OCI-LY7 (cell line): ENCODE measurements around the gene FAM131B. TPM values are rescaled to one million over a fixed set of nuclear protein-coding genes. Genes with fewer than 3 reads are reported as not detected.

Experiments
- BruUV-seq: library from RNA; stranded (reverse); fragments of 400-500 nt; replicated peaks from 2 replicates; lab custom pipeline; 2021; lab: Mats Ljungman, UMichigan
- CTCF ChIA-PET: fragments of 300-600 bp; sonication (Branson Sonifier 250); formaldehyde crosslinking; loops from one replicate; lab custom pipeline; 2022; ENCODE audit warnings: antibody characterized with exemption; ENCODE audit not compliant: unreplicated experiment; lab: Charles Lee
- POLR2A ChIA-PET: fragments of 300-600 bp; sonication (Branson Sonifier 250); formaldehyde crosslinking; loops from one replicate; lab custom pipeline; 2022; ENCODE audit warnings: antibody characterized with exemption; lab: Charles Lee
- DNase-seq: peaks from one replicate; pipeline ENCODE4 v3.0.0-alpha.2; 2015; ENCODE audit warnings: low spot score
- H2AFZ ChIP-seq: fragments of 200-600 bp; sonication (generic), shearing (Covaris generic); 2 replicates; pipeline ENCODE4 v1.6.1; 2014; ENCODE audit warnings: mild to moderate bottlenecking, antibody characterized with exemption, low read length, moderate library complexity
- H3K27ac ChIP-seq: fragments of 200-600 bp; sonication (generic); 2 replicates; pipeline ENCODE4 v1.5.1; 2014; ENCODE audit warnings: mixed run types, low read depth, mild to moderate bottlenecking, moderate library complexity, low read length, inconsistent platforms; ENCODE audit not compliant: poor library complexity, severe bottlenecking
- H3K36me3 ChIP-seq: fragments of 200-600 bp; sonication (generic); 2 replicates; pipeline ENCODE4 v1.6.1; 2014; ENCODE audit warnings: mild to moderate bottlenecking, antibody characterized with exemption, low read length, moderate library complexity, mixed read lengths; ENCODE audit not compliant: insufficient read depth
- H3K4me1 ChIP-seq: fragments of 200-600 bp; sonication (generic); 2 replicates; pipeline ENCODE4 v1.5.1; 2014; ENCODE audit warnings: mild to moderate bottlenecking, low read length; ENCODE audit not compliant: insufficient read depth, poor library complexity, severe bottlenecking
- H3K4me2 ChIP-seq: fragments of 200-600 bp; sonication (generic); 2 replicates; pipeline ENCODE4 v1.6.1; 2014; ENCODE audit warnings: mild to moderate bottlenecking, low read length
- H3K4me3 ChIP-seq: fragments of 200-600 bp; sonication (generic); 2 replicates; pipeline ENCODE4 v1.5.1; 2014; ENCODE audit warnings: mild to moderate bottlenecking, low read depth, low read length; ENCODE audit not compliant: poor library complexity, severe bottlenecking
- H3K79me2 ChIP-seq: fragments of 200-600 bp; sonication (generic); 2 replicates; pipeline ENCODE4 v1.6.1; 2016; ENCODE audit warnings: low read depth, mild to moderate bottlenecking, low read length, moderate library complexity, mixed read lengths; ENCODE audit not compliant: insufficient read depth
- H3K9me2 ChIP-seq: fragments of 200-600 bp; sonication (generic); 2 replicates; pipeline ENCODE4 v1.6.1; 2016; ENCODE audit warnings: mild to moderate bottlenecking, low read length, mixed read lengths; ENCODE audit not compliant: insufficient read depth
- H3K9me3 ChIP-seq: fragments of 200-600 bp; sonication (generic); 2 replicates; pipeline ENCODE4 v1.6.1; 2014; ENCODE audit warnings: mild to moderate bottlenecking, mixed run types, low read length, mixed read lengths
- H4K20me1 ChIP-seq: fragments of 200-600 bp; sonication (generic); 2 replicates; pipeline ENCODE4 v1.6.1; 2014; ENCODE audit warnings: mild to moderate bottlenecking, antibody characterized with exemption, low read length, moderate library complexity, mixed read lengths; ENCODE audit not compliant: insufficient read depth
- CTCF ChIP-seq: fragments of 200-600 bp; sonication (generic); conservative IDR thresholded peaks from 2 replicates; pipeline ENCODE4 v1.5.1; 2014; ENCODE audit warnings: mild to moderate bottlenecking, antibody characterized with exemption, low read length, moderate library complexity, mixed read lengths
- EZH2phosphoT487 ChIP-seq: fragments of 200-600 bp; sonication (generic); IDR thresholded peaks from 2 replicates; pipeline ENCODE4 v1.6.1; 2018; ENCODE audit warnings: low read depth, borderline replicate concordance, mild to moderate bottlenecking, mixed run types, antibody characterized with exemption, low read length, moderate library complexity, mixed read lengths
- intact Hi-C: fragments of 100-400 bp; cut with micrococcal nuclease; formaldehyde crosslinking; loops from one replicate; pipeline ENCODE4 v1.10.0; 2022; ENCODE audit not compliant: unreplicated experiment
- total RNA-seq, 2 experiments: library from RNA; depleted of rRNA in 1 of 2; stranded (reverse); fragments of >200 nt in 1 of 2; shearing (Covaris generic) in 1 of 2; gene quantifications; 2 replicates each; pipeline ENCODE4 v1.2.3, GENCODE V29; 2014 to 2022

The FAM131B gene
- total RNA-seq, 2 experiments from 2014 or later = not detected

- Histone ChIP-seq H2AFZ (no peak overlapping the region), H3K4me3 (no peak overlapping the region), H3K27ac (no peak overlapping the region), H4K20me1 (no peaks in the 10 kb centered on the region), H3K4me2 (no peak overlapping the region), H3K9me2 (no peaks in the 10 kb centered on the region), H3K4me1 (no peaks in the 10 kb centered on the region), H3K36me3 (no peaks in the 10 kb centered on the region), H3K79me2 (no peaks in the 10 kb centered on the region), H3K9me3 (no peaks in the 10 kb centered on the region)
- TF ChIP-seq EZH2phosphoT487 (no peak), CTCF (no peak)
- intact Hi-C loops = no loop called here
- ChIA-PET POLR2A (no interaction called here), CTCF (no interaction called here)
- no peak for DNase-seq
- no TSS peak for BruUV-seq
Observed at GRCh38 chr7:143351574-143351973, 10.9 kb downstream of the FAM131B start.

GRCh38 chr7:143351060-143351459 is 11.5 kb downstream of the FAM131B start:
- Histone ChIP-seq H3K9me3 (no peaks in the 10 kb centered on the region), H3K4me1 (no peaks in the 10 kb centered on the region), H3K9me2 (no peaks in the 10 kb centered on the region), H3K4me3 (no peak overlapping the region), H4K20me1 (no peaks in the 10 kb centered on the region), H3K4me2 (no peak overlapping the region), H3K27ac (no peak overlapping the region), H3K79me2 (no peaks in the 10 kb centered on the region), H2AFZ (no peak overlapping the region), H3K36me3 (no peaks in the 10 kb centered on the region)
- no TSS peak for BruUV-seq
- no peak for TF ChIP-seq EZH2phosphoT487
- no peak for TF ChIP-seq CTCF
- no peak for DNase-seq
- POLR2A ChIA-PET = no interaction called here
- intact Hi-C loops = no loop called here
- CTCF ChIA-PET = no interaction called here

- intact Hi-C loops = no loop called here
- ChIA-PET POLR2A (no interaction called here), CTCF (no interaction called here)
- Histone ChIP-seq H2AFZ (no peak overlapping the region), H3K27ac (no peak overlapping the region), H3K4me1 (no peaks in the 10 kb centered on the region), H3K36me3 (no peaks in the 10 kb centered on the region), H3K4me2 (no peak overlapping the region), H3K79me2 (no peaks in the 10 kb centered on the region), H3K4me3 (no peak overlapping the region), H3K9me2 (no peaks in the 10 kb centered on the region), H4K20me1 (no peaks in the 10 kb centered on the region), H3K9me3 (no peaks in the 10 kb centered on the region)
- TF ChIP-seq EZH2phosphoT487 = no peak
- no peak for TF ChIP-seq CTCF
- no TSS peak for BruUV-seq
- no peak for DNase-seq
Observed at GRCh38 chr7:143347950-143348349, 14.6 kb downstream of the FAM131B start.
